Endodermal cell (in vitro differentiated cells): ENCODE data around the gene DUSP16. TPM values are rescaled to one million over a fixed set of nuclear protein-coding genes. Genes with fewer than 3 reads are reported as not detected.

ENCODE experiments used
- DNase-seq: peaks from one replicate; pipeline ENCODE4 v3.0.0-alpha.2; 2017
- H3K27ac ChIP-seq: 2 replicates; pipeline ENCODE4 v1.5.1; 2013; ENCODE audit warnings: mild to moderate bottlenecking, low read depth, low read length, moderate library complexity
- H3K27me3 ChIP-seq: 2 replicates; pipeline ENCODE4 v1.6.1; 2013; ENCODE audit warnings: mild to moderate bottlenecking, low read length, moderate library complexity; ENCODE audit not compliant: insufficient read depth, control insufficient read depth, poor library complexity, severe bottlenecking
- H3K36me3 ChIP-seq: 2 replicates; pipeline ENCODE4 v1.7.0; 2013; ENCODE audit warnings: mild to moderate bottlenecking, low read length, moderate library complexity; ENCODE audit not compliant: control insufficient read depth, insufficient read depth
- H3K4me1 ChIP-seq: one replicate; pipeline ENCODE4 v1.7.0; 2013; ENCODE audit warnings: low read length; ENCODE audit not compliant: control insufficient read depth, insufficient read depth
- H3K4me3 ChIP-seq: 2 replicates; pipeline ENCODE4 v1.5.1; 2013; ENCODE audit warnings: mild to moderate bottlenecking, low read length, moderate library complexity
- H3K9ac ChIP-seq: 2 replicates; pipeline ENCODE4 v1.6.1; 2013; ENCODE audit warnings: mild to moderate bottlenecking, low read length, moderate library complexity; ENCODE audit not compliant: poor library complexity, severe bottlenecking; ENCODE audit errors: extremely low read depth
- H3K9me3 ChIP-seq: 2 replicates; pipeline ENCODE4 v1.6.1; 2013; ENCODE audit warnings: mild to moderate bottlenecking, low read length, moderate library complexity; ENCODE audit not compliant: control insufficient read depth
- H3K27ac Mint-ChIP-seq: 2 replicates; pipeline ENCODE4 v1.8.0; 2020; ENCODE audit warnings: mixed read lengths
- H3K27me3 Mint-ChIP-seq: 2 replicates; pipeline ENCODE4 v1.8.0; 2021; ENCODE audit warnings: mild to moderate bottlenecking, mixed read lengths; ENCODE audit not compliant: insufficient read depth
- H3K36me3 Mint-ChIP-seq: 2 replicates; pipeline ENCODE4 v1.8.0; 2020; ENCODE audit warnings: low read depth, mixed read lengths
- H3K4me1 Mint-ChIP-seq: 2 replicates; pipeline ENCODE4 v1.8.0; 2020; ENCODE audit warnings: mixed read lengths
- H3K4me3 Mint-ChIP-seq: 2 replicates; pipeline ENCODE4 v1.8.0; 2020; ENCODE audit warnings: mild to moderate bottlenecking, moderate library complexity, mixed read lengths
- H3K9me3 Mint-ChIP-seq: 2 replicates; pipeline ENCODE4 v1.8.0; 2020; ENCODE audit warnings: mild to moderate bottlenecking, mixed read lengths
- WGBS, 2 experiments: methylation state at CpG; one replicate each; pipeline versions ENCODE4 v1.1.5 to v1.1.7; 2013; ENCODE audit warnings: missing lambda C conversion rate in 2 of 2, mixed read lengths in 1 of 2; ENCODE audit not compliant: insufficient coverage in 1 of 2, insufficient read length in 1 of 2; 5-methylcytosine and 5-hydroxymethylcytosine counted together
- total RNA-seq, 2 donors: library from RNA; stranded (reverse); fragmentation: NEBNext Ultra II Directional in 1 of 2; extraction: Animal tissue kit (Norgen Biotek cat#: 25700) in 1 of 2; gene quantifications; 2 replicates in 1 of 2; 3 replicates in 1 of 2; pipeline ENCODE4 v1.2.1, GENCODE V29; 2021
- TF ChIP-seq, protein P1 (sequence below): fragments of 200-600 bp; sonication (generic); conservative IDR thresholded peaks from 2 replicates; pipeline ENCODE4 v1.5.0; 2021; ENCODE audit warnings: antibody characterized with exemption, mild to moderate bottlenecking

Gene DUSP16
- total RNA-seq, 2 donors from 2014 or later, result 28.1 to 42.5 TPM

DNA sequence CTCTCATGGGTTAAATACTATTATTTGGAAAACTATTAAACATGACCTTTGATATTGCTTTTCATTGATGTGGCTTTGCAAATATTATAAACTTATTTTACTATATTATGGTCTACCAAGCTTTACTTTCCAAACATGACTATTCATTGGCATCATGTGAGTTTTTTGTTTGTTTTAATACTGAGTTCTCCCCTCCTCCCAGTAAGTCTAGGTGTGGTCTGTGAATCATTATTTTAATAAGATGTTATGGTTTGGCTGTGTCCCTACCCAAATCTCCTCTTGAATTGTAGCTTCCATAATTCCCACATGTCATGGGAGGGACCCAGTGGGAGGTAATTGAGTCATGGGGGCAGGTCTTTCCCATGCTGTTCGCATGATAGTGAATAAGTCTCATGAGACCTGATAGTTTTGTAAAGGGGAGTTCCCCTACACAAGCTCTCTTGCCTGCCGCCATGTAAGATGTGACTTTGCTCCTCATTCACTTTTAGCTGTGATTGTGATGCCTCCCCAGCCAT lies 125.8 kb downstream of the DUSP16 start:
- 95 to 100% methylated on average over 2 of the region's 2 CpGs for WGBS, 2 experiments
- H3K4me1 ChIP-seq, result no peaks in the 10 kb centered on the region
- Mint-ChIP-seq H3K27ac (no peak overlapping the region), H3K36me3 (peaks cover 19% of the 10 kb centered on the region), H3K9me3 (no peaks in the 10 kb centered on the region), H3K27me3 (no peaks in the 10 kb centered on the region), H3K4me3 (no peak overlapping the region), H3K4me1 (peaks cover 6% of the 10 kb centered on the region)
- peaks cover 3% of the 10 kb centered on the region for H3K36me3 ChIP-seq
- H3K9me3 ChIP-seq, result no peaks in the 10 kb centered on the region
- no peak overlapping the region for H3K27ac ChIP-seq
- TF ChIP-seq, protein P1, sequence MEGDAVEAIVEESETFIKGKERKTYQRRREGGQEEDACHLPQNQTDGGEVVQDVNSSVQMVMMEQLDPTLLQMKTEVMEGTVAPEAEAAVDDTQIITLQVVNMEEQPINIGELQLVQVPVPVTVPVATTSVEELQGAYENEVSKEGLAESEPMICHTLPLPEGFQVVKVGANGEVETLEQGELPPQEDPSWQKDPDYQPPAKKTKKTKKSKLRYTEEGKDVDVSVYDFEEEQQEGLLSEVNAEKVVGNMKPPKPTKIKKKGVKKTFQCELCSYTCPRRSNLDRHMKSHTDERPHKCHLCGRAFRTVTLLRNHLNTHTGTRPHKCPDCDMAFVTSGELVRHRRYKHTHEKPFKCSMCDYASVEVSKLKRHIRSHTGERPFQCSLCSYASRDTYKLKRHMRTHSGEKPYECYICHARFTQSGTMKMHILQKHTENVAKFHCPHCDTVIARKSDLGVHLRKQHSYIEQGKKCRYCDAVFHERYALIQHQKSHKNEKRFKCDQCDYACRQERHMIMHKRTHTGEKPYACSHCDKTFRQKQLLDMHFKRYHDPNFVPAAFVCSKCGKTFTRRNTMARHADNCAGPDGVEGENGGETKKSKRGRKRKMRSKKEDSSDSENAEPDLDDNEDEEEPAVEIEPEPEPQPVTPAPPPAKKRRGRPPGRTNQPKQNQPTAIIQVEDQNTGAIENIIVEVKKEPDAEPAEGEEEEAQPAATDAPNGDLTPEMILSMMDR, result no peak
- no peak overlapping the region for H3K4me3 ChIP-seq
- no peak for DNase-seq
- H3K27me3 ChIP-seq, result no peaks in the 10 kb centered on the region
- no peak overlapping the region for H3K9ac ChIP-seq

DNA sequence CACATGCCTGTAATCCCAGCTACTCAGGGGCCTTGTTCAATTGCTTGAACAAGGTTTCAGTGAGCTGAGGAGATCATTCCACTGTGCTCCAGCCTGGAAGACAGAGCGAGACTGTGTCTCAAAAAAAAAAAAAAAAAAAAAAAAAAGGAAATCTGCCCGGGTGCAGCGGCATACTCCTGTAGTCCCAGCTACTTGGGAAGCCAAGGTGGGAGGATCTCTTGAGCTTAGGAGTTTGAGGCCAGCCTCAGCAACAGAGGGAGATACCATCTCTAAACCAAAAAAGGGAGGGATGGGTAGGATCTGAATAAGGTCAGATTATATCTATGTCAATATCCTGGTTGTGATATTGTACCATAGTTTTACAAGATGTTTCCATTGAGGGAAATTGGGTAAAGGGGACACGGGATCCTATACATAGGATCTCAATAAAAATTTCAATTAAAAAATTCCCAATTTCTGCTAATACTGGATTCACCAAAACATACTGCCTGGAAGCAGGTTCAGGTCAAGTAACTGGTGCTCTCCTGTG lies 129.4 kb downstream of the DUSP16 start:
- Mint-ChIP-seq H3K4me3 (no peak overlapping the region), H3K36me3 (peaks cover 17% of the 10 kb centered on the region), H3K4me1 (peaks cover 3% of the 10 kb centered on the region), H3K27ac (peak overlapping the region; percentile 55), H3K9me3 (no peaks in the 10 kb centered on the region), H3K27me3 (no peaks in the 10 kb centered on the region)
- TF ChIP-seq, protein P1, result no peak
- H3K9ac ChIP-seq, result no peak overlapping the region
- peaks cover 3% of the 10 kb centered on the region for H3K36me3 ChIP-seq
- no peaks in the 10 kb centered on the region for H3K4me1 ChIP-seq
- no peaks in the 10 kb centered on the region for H3K27me3 ChIP-seq
- DNase-seq, result no peak
- WGBS, 2 experiments, result 94 to 100% methylated on average over 1 to 4 of the region's 4 CpGs
- H3K9me3 ChIP-seq, result no peaks in the 10 kb centered on the region
- H3K4me3 ChIP-seq, result no peak overlapping the region
- H3K27ac ChIP-seq, result no peak overlapping the region

DNA sequence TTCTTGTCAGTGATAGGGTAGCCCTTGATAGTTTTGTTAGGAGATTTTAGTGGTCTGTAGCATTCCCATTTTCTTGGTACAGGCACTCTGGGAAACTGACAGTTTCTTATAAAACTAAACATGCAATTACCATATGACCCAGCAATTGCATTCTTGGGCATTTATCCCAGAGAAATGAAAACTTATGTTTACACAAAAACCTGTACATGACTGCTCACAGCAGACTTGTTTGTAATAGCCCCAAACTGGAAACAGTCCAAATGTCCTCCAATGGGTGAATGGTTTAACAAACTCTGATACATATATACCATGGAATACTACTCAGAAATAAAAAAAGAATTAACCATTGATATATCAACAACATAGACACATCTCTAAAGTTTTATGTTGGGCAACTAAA lies 130.3 kb downstream of the DUSP16 start:
- TF ChIP-seq, protein P1, result no peak
- H3K9me3 Mint-ChIP-seq, result no peaks in the 10 kb centered on the region
- H3K4me1 Mint-ChIP-seq, result peaks cover 3% of the 10 kb centered on the region
- no peak overlapping the region for H3K4me3 ChIP-seq
- peaks cover 18% of the 10 kb centered on the region for H3K36me3 Mint-ChIP-seq
- H3K27me3 Mint-ChIP-seq, result no peaks in the 10 kb centered on the region
- peaks cover 3% of the 10 kb centered on the region for H3K36me3 ChIP-seq
- H3K9me3 ChIP-seq, result no peaks in the 10 kb centered on the region
- no peak overlapping the region for H3K27ac ChIP-seq
- H3K4me1 ChIP-seq, result no peaks in the 10 kb centered on the region
- no peak overlapping the region for H3K4me3 Mint-ChIP-seq
- no peak overlapping the region for H3K9ac ChIP-seq
- no peaks in the 10 kb centered on the region for H3K27me3 ChIP-seq
- no peak overlapping the region for H3K27ac Mint-ChIP-seq
- DNase-seq, result no peak
